GM23338 (cell line): ENCODE data around the gene HKDC1. TPM values are rescaled to one million over a fixed set of nuclear protein-coding genes. Genes with fewer than 3 reads are reported as not detected.

Experiments
- ATAC-seq: fragments of 200-7000 bp; cut with Tn5 transposase; 3 replicates; pipeline ENCODE4 v1.9.1; 2020
- DNase-seq: peaks from one replicate; pipeline ENCODE4 v3.0.0-alpha.2; 2015; ENCODE audit warnings: low spot score
- H2AFZ ChIP-seq: fragments of 200-600 bp; sonication (generic); 2 replicates; pipeline ENCODE4 v1.8.0; 2016; ENCODE audit warnings: antibody characterized with exemption, mild to moderate bottlenecking, moderate library complexity
- H3F3A ChIP-seq: fragments of 200-600 bp; sonication (generic); replicated peaks from 2 replicates; pipeline ENCODE4 v1.8.0; 2017; ENCODE audit warnings: antibody characterized with exemption, mixed run types, low read depth
- H3K27ac ChIP-seq: fragments of 200-600 bp; sonication (generic); 2 replicates; pipeline ENCODE4 v1.6.1; 2016; ENCODE audit warnings: low read depth
- H3K27me3 ChIP-seq: fragments of 200-600 bp; sonication (generic); 2 replicates; pipeline ENCODE4 v1.8.0; 2016; ENCODE audit warnings: mild to moderate bottlenecking, mixed run types, moderate library complexity; ENCODE audit not compliant: insufficient read depth
- H3K36me3 ChIP-seq: fragments of 200-600 bp; sonication (generic); 2 replicates; pipeline ENCODE4 v1.8.0; 2016; ENCODE audit warnings: mild to moderate bottlenecking; ENCODE audit not compliant: insufficient read depth
- H3K4me1 ChIP-seq: fragments of 200-600 bp; sonication (generic); 2 replicates; pipeline ENCODE4 v1.8.0; 2016; ENCODE audit warnings: mild to moderate bottlenecking, moderate library complexity; ENCODE audit not compliant: insufficient read depth
- H3K4me2 ChIP-seq: fragments of 200-600 bp; sonication (generic); 2 replicates; pipeline ENCODE4 v1.7.1; 2017; ENCODE audit warnings: mixed run types
- H3K4me3 ChIP-seq: fragments of 200-600 bp; sonication (generic); 2 replicates; pipeline ENCODE4 v1.6.1; 2016; ENCODE audit warnings: mixed run types
- H3K79me2 ChIP-seq: fragments of 200-600 bp; sonication (generic); replicated peaks from 2 replicates; pipeline ENCODE4 v1.8.0; 2017; ENCODE audit warnings: mild to moderate bottlenecking; ENCODE audit not compliant: insufficient read depth
- H3K9me2 ChIP-seq: fragments of 200-600 bp; sonication (generic); 2 replicates; pipeline ENCODE4 v1.8.0; 2017; ENCODE audit not compliant: insufficient read depth
- H4K20me1 ChIP-seq: fragments of 200-600 bp; sonication (generic); replicated peaks from 2 replicates; pipeline ENCODE4 v1.8.0; 2017; ENCODE audit warnings: mild to moderate bottlenecking; ENCODE audit not compliant: insufficient read depth
- H3K27ac Mint-ChIP-seq: 2 replicates; pipeline ENCODE4 v1.8.0; 2020; ENCODE audit warnings: inconsistent platforms, mild to moderate bottlenecking, moderate library complexity, mixed read lengths
- H3K27me3 Mint-ChIP-seq: 3 replicates; pipeline ENCODE4 v1.8.0; 2022; ENCODE audit warnings: low read depth, mild to moderate bottlenecking, moderate library complexity, mixed read lengths, inconsistent platforms; ENCODE audit not compliant: insufficient read depth, poor library complexity
- H3K36me3 Mint-ChIP-seq: 3 replicates; pipeline ENCODE4 v1.8.0; 2021; ENCODE audit warnings: low read depth, mild to moderate bottlenecking, inconsistent platforms, moderate library complexity, mixed read lengths
- H3K4me1 Mint-ChIP-seq: 3 replicates; pipeline ENCODE4 v1.8.0; 2020; ENCODE audit warnings: mild to moderate bottlenecking, inconsistent platforms, mixed read lengths
- H3K4me3 Mint-ChIP-seq: 3 replicates; pipeline ENCODE4 v1.8.0; 2021; ENCODE audit warnings: moderate library complexity, mild to moderate bottlenecking, inconsistent platforms, mixed read lengths
- H3K9me3 Mint-ChIP-seq: 3 replicates; pipeline ENCODE4 v1.8.0; 2020; ENCODE audit warnings: moderate library complexity, mild to moderate bottlenecking, inconsistent platforms, mixed read lengths
- CREB1 ChIP-seq: fragments of 250-450 bp; sonication (Bioruptor Pico); IDR thresholded peaks from 2 replicates; pipeline ENCODE4 v1.5.0; 2020; ENCODE audit warnings: low read depth, mild to moderate bottlenecking, moderate library complexity
- EZH2 ChIP-seq: fragments of 200-600 bp; sonication (generic); IDR thresholded peaks from one replicate; pipeline ENCODE4 v1.8.0; 2017; ENCODE audit warnings: antibody characterized with exemption, mild to moderate bottlenecking, low read depth; ENCODE audit not compliant: unreplicated experiment
- EZH2phosphoT487 ChIP-seq: fragments of 200-600 bp; sonication (generic); IDR thresholded peaks from one replicate; pipeline ENCODE4 v1.8.1; 2018; ENCODE audit warnings: antibody characterized with exemption; ENCODE audit not compliant: unreplicated experiment
- JUNB ChIP-seq: IDR thresholded peaks from one replicate; pipeline ENCODE4 v1.6.1; 2016; ENCODE audit warnings: antibody characterized with exemption; ENCODE audit not compliant: unreplicated experiment
- NANOG ChIP-seq: IDR thresholded peaks from 2 replicates; pipeline ENCODE4 v1.6.1; 2016; ENCODE audit warnings: antibody characterized with exemption, borderline replicate concordance
- polyA plus RNA-seq: library from polyadenylated mRNA; unstranded; fragments of >200 nt; fragmentation: Nextera tagmentation; extraction: Ambion mirVana; gene quantifications from 2 replicates; pipeline ENCODE4 v1.2.1, GENCODE V29; 2016
- total RNA-seq: library from RNA; depleted of rRNA; stranded (reverse); fragments of >200 nt; shearing (Covaris generic); gene quantifications from 2 replicates; pipeline ENCODE4 v1.2.3, GENCODE V29; 2014
- TF ChIP-seq, protein P1 (sequence below): IDR thresholded peaks from one replicate; pipeline ENCODE4 v1.6.1; 2018; ENCODE audit warnings: antibody characterized with exemption; ENCODE audit not compliant: unreplicated experiment
- TF ChIP-seq, protein P2 (sequence below): IDR thresholded peaks from 2 replicates; pipeline ENCODE4 v1.6.1; 2016; ENCODE audit warnings: antibody characterized with exemption
- TF ChIP-seq, protein P3 (sequence below), 2 experiments: fragments of 200-600 bp in 1 of 2; sonication (generic) in 1 of 2; conservative IDR thresholded peaks; 2 replicates each; pipeline versions ENCODE4 v1.5.1 to v1.6.1; 2016 to 2017; ENCODE audit warnings: antibody characterized with exemption in 2 of 2, low read depth in 2 of 2, mild to moderate bottlenecking in 2 of 2, moderate library complexity in 1 of 2

The HKDC1 gene
- total and polyA plus RNA-seq, 2 experiments from 2014 or later = 0.03 TPM; not detected in 1

DNA sequence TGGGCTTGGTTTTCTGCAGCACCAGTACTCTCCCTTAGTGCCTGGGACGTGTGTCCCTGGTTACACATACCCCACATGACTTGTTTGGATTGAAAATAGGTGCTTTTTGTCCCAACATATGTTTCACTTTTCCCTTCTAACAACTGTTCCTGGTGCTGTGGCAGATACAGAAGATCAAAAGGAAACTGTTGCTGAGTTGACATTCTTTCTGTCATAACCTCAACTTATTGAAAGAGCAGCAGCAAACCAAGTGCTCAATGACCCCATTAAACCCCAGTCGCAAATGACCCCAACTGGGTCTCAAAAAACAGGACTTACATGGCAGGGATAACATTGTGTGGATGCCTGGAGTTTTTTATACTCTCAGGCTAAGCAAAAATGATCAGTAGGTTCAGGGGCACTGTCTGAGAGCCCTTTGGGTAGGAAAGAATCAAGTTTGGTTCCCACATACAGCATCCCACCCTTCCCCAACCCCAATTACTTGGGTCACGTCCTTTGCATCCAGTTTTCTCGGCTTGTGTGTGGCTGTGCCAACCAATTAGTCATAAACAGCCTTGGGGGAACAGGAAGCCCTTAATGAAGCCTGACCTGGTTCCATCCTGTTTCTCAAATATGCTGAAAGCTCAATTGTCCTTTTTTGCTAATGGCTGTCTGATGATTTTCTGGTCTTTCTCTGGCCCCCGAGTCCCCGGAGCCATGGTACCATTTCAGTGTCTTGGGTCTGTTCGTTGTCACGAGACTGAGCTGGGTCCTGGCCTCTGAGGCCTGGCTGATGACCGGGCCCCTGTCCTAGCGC is 4.9 kb downstream of the HKDC1 start (continued):
- TF ChIP-seq, protein P1, sequence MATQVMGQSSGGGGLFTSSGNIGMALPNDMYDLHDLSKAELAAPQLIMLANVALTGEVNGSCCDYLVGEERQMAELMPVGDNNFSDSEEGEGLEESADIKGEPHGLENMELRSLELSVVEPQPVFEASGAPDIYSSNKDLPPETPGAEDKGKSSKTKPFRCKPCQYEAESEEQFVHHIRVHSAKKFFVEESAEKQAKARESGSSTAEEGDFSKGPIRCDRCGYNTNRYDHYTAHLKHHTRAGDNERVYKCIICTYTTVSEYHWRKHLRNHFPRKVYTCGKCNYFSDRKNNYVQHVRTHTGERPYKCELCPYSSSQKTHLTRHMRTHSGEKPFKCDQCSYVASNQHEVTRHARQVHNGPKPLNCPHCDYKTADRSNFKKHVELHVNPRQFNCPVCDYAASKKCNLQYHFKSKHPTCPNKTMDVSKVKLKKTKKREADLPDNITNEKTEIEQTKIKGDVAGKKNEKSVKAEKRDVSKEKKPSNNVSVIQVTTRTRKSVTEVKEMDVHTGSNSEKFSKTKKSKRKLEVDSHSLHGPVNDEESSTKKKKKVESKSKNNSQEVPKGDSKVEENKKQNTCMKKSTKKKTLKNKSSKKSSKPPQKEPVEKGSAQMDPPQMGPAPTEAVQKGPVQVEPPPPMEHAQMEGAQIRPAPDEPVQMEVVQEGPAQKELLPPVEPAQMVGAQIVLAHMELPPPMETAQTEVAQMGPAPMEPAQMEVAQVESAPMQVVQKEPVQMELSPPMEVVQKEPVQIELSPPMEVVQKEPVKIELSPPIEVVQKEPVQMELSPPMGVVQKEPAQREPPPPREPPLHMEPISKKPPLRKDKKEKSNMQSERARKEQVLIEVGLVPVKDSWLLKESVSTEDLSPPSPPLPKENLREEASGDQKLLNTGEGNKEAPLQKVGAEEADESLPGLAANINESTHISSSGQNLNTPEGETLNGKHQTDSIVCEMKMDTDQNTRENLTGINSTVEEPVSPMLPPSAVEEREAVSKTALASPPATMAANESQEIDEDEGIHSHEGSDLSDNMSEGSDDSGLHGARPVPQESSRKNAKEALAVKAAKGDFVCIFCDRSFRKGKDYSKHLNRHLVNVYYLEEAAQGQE = no peak
- TF ChIP-seq, protein P2, sequence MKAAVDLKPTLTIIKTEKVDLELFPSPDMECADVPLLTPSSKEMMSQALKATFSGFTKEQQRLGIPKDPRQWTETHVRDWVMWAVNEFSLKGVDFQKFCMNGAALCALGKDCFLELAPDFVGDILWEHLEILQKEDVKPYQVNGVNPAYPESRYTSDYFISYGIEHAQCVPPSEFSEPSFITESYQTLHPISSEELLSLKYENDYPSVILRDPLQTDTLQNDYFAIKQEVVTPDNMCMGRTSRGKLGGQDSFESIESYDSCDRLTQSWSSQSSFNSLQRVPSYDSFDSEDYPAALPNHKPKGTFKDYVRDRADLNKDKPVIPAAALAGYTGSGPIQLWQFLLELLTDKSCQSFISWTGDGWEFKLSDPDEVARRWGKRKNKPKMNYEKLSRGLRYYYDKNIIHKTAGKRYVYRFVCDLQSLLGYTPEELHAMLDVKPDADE = no peak
- TF ChIP-seq NANOG (no peak), JUNB (no peak), CREB1 (CRISPR knock-in tag) (no peak)
- TF ChIP-seq, protein P3, sequence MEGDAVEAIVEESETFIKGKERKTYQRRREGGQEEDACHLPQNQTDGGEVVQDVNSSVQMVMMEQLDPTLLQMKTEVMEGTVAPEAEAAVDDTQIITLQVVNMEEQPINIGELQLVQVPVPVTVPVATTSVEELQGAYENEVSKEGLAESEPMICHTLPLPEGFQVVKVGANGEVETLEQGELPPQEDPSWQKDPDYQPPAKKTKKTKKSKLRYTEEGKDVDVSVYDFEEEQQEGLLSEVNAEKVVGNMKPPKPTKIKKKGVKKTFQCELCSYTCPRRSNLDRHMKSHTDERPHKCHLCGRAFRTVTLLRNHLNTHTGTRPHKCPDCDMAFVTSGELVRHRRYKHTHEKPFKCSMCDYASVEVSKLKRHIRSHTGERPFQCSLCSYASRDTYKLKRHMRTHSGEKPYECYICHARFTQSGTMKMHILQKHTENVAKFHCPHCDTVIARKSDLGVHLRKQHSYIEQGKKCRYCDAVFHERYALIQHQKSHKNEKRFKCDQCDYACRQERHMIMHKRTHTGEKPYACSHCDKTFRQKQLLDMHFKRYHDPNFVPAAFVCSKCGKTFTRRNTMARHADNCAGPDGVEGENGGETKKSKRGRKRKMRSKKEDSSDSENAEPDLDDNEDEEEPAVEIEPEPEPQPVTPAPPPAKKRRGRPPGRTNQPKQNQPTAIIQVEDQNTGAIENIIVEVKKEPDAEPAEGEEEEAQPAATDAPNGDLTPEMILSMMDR (conservative IDR thresholded peaks at IDR 0.05; ENCODE audit: low read depth in 2 of 2) = no peak

DNA sequence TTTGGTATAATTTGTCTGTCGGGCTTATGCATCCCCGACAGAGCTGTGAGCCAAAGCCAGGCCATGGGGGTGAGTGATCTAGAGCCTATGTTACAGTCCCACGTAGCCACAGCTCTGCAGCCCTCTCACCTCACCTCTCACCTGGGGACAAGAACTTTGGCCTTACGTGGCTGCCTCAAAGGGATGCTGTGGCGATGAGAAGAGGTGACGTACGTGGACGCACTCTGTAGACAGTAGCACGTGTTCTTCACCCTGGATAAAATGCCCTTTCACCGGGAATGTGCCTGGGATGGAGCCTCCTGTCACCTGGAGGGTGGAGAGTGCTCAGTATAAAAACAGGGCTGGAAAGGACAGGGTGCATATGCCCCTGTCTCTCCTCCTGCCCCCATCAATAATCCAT is 5.5 kb downstream of the HKDC1 start:
- no peak overlapping the region for H3K4me3 Mint-ChIP-seq
- no peak for DNase-seq
- Histone ChIP-seq H2AFZ (no peak overlapping the region), H3K27me3 (no peaks in the 10 kb centered on the region), H3K36me3 (no peaks in the 10 kb centered on the region), H4K20me1 (no peaks in the 10 kb centered on the region), H3K4me3 (no peak overlapping the region), H3K4me1 (no peaks in the 10 kb centered on the region), H3K9me2 (no peaks in the 10 kb centered on the region), H3K4me2 (no peak overlapping the region), H3K79me2 (no peaks in the 10 kb centered on the region), H3F3A (no peaks in the 10 kb centered on the region), H3K27ac (no peak overlapping the region)
- H3K27me3 Mint-ChIP-seq = peaks cover 6% of the 10 kb centered on the region
- H3K36me3 Mint-ChIP-seq = no peaks in the 10 kb centered on the region
- TF ChIP-seq CREB1 (CRISPR knock-in tag) = no peak
- no peak for TF ChIP-seq EZH2
- TF ChIP-seq EZH2phosphoT487 = no peak
- no peak for ATAC-seq
- no peak overlapping the region for H3K27ac Mint-ChIP-seq
- no peaks in the 10 kb centered on the region for H3K9me3 Mint-ChIP-seq
- H3K4me1 Mint-ChIP-seq = peaks cover 9% of the 10 kb centered on the region
